C4-2B (cell line): ENCODE results near the gene REXO1.
"Not testable (repeated sequence)": the region's sequence is repeated elsewhere in the genome, so short reads cannot be mapped to it uniquely, and the experiment has no call there.

Experiments used
- ZFX ChIP-seq: fragments of 450-650 bp; IDR thresholded peaks from 2 replicates; pipeline ENCODE4 v1.6.1; 2017
- TF ChIP-seq, protein P1 (sequence below): fragments of 450-650 bp; conservative IDR thresholded peaks from 2 replicates; pipeline ENCODE4 v1.5.1; 2017; ENCODE audit warnings: mild to moderate bottlenecking

DNA sequence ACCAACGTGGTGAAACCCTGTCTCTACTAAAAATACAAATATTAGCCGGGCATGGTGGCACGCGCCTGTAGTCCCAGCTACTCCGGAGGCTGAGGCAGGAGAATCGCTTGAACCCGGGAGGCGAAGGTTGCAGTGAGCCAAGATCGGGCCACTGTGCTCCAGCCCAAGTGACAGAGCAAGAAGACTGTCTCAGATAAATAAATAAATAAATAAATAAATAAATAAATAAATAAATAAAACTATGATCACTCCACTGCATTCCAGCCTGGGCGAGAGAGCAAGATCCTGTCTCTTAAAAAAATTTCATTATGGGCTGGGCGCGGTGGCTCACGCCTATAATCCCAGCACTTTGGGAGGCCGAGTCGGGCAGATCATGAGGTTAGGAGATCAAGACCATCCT is 38.1 kb upstream of the REXO1 start:
- TF ChIP-seq, protein P1, sequence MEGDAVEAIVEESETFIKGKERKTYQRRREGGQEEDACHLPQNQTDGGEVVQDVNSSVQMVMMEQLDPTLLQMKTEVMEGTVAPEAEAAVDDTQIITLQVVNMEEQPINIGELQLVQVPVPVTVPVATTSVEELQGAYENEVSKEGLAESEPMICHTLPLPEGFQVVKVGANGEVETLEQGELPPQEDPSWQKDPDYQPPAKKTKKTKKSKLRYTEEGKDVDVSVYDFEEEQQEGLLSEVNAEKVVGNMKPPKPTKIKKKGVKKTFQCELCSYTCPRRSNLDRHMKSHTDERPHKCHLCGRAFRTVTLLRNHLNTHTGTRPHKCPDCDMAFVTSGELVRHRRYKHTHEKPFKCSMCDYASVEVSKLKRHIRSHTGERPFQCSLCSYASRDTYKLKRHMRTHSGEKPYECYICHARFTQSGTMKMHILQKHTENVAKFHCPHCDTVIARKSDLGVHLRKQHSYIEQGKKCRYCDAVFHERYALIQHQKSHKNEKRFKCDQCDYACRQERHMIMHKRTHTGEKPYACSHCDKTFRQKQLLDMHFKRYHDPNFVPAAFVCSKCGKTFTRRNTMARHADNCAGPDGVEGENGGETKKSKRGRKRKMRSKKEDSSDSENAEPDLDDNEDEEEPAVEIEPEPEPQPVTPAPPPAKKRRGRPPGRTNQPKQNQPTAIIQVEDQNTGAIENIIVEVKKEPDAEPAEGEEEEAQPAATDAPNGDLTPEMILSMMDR, result not testable (repeated sequence)
- not testable (repeated sequence) for TF ChIP-seq ZFX
